BJ (cell line): ENCODE data around the gene IL1RL1. TPM values are rescaled to one million over a fixed set of nuclear protein-coding genes. Genes with fewer than 3 reads are reported as not detected.

ENCODE experiments used
- CTCF ChIA-PET: fragments of 350-600 bp; formaldehyde crosslinking; extraction: SDS; loops from one replicate; lab custom pipeline; 2021; ENCODE audit warnings: antibody characterized with exemption, inconsistent platforms; lab: Yijun Ruan, JAX
- POLR2A ChIA-PET: fragments of 300-600 bp; sonication (Branson Sonifier 250); formaldehyde crosslinking; extraction: SDS; loops from one replicate; lab custom pipeline; 2021; ENCODE audit warnings: antibody characterized with exemption; lab: Charles Lee
- DNase-seq: peaks from one replicate; pipeline ENCODE4 v3.0.0-alpha.2; 2011; ENCODE audit warnings: low read depth
- H3K27me3 ChIP-seq: 2 replicates; pipeline ENCODE4 v1.6.0; 2011; ENCODE audit warnings: low read length; ENCODE audit not compliant: control insufficient read depth, insufficient read depth
- H3K36me3 ChIP-seq: 2 replicates; pipeline ENCODE4 v1.5.1; 2011; ENCODE audit warnings: low read length; ENCODE audit not compliant: control insufficient read depth, insufficient read depth
- H3K4me3 ChIP-seq: 2 replicates; pipeline ENCODE4 v1.5.1; 2011; ENCODE audit warnings: low read depth, mild to moderate bottlenecking, control low read depth, low read length
- CTCF ChIP-seq: IDR thresholded peaks from 2 replicates; pipeline ENCODE4 v1.5.1; 2011; ENCODE audit warnings: low read depth, mild to moderate bottlenecking, control low read depth, inconsistent platforms, low read length, moderate library complexity; ENCODE audit not compliant: insufficient read depth
- polyA minus RNA-seq: library from RNA; depleted of rRNA, polyadenylated mRNA; stranded (reverse); fragments of >200 nt; gene quantifications from 2 replicates; pipeline ENCODE4 v1.2.3, GENCODE V29; 2011; rRNA and poly(A)+ RNA removed
- polyA plus RNA-seq: library from polyadenylated mRNA; depleted of rRNA; stranded (reverse); fragments of >200 nt; gene quantifications from 2 replicates; pipeline ENCODE4 v1.2.3, GENCODE V29; 2011; rRNA removed

IL1RL1 gene
- polyA plus RNA-seq = not detected in 2 replicates
- polyA minus RNA-seq = not detected in 2 replicates

DNA sequence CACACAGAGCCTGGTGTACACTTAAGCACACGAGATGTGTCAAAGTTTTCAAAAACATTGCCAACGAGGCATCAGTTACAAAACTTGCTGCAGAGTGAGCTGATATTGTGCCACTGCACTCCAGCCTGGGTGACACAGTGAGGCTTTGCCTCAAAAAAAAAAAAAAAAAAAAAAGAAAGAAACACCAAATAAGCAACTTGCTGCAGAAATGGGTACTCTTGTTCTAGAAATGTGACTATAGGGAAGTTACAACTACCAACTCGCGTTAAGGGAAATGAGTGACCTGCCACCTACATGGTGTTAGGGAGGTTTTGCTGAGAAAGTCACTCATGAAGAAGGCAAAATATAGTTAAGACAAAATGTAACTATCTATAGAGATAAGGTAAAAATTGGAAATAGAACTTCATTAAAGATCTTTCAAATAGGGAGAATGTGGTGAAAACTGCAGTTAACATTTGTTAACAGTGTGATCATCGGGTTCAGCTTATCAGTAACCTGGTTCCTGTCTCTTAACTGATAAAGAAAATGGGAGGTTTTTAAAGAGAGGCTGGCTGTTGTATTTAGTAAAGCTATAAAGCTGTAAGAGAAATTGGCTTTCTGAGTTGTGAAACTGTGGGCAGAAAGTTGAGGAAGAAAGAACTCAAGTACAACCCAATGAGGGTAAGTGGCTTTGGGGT, at the start of gene IL1RL1:
Gene IL1RL1 (plus strand): TSS at position 600 of the 677 bp plus-strand sequence. CDS start 26,702 bp downstream, outside the sequence.
- no peak for TF ChIP-seq CTCF
- no peak for DNase-seq
- Histone ChIP-seq H3K27me3 (no peaks in the 10 kb centered on the region; the same call in none of the 2 replicates), H3K4me3 (no peak within 1 kb of the TSS), H3K36me3 (no peaks in the 10 kb centered on the region)
- CTCF ChIA-PET = no interaction called here
- POLR2A ChIA-PET = no interaction called here

DNA sequence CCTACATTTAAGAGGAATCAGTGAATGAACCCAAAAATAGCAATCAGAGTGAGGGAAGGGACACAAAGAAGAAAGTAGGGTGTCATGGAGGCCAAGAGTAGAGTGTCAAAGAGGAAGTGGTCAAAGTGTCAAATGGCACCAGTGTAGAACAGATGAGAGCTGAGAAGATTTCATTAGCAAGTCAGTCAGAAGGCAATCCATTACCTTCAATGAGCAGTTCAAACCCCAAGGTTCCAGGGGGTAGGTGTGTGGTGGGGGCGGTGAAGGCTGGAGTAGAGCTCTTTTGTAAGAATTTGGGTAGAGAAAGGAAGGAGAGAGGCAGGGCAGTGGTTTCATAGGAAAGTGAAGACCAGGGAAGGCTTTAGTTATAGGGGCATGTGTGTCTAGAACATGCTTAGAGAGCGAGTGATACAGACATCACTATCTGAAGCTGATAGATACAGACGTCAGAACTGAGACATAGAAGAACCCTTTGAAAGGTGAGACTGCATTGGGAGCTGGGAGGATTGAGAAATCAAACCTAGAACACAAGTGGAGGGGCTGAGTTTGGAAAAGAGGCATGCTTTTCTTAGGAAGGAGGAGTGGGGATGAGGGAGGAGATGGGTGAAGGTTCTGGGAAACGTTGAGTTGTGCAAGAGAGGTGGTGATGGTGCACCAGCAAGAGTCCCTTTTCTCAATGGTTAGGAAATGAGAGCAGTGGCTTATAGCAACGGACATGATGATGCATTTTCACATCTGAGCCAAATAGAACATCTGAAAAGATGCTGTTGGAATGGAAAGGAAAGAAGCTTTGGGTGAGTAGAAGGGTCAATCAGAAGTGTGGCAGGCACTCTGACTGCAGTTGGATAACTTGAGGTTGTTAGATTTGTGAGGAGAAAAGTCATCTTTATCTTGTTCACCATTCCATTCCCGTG, 48.9 kb upstream of the IL1RL1 start:
- Histone ChIP-seq H3K27me3 (peaks cover 7% of the 10 kb centered on the region), H3K36me3 (no peaks in the 10 kb centered on the region), H3K4me3 (no peak overlapping the region)
- ChIA-PET CTCF (no interaction called here), POLR2A (no interaction called here)
- DNase-seq = no peak
- TF ChIP-seq CTCF = no peak

GRCh38 chr2:102264952-102265351, 46.4 kb upstream of the IL1RL1 start:
- H3K4me3 ChIP-seq = no peak overlapping the region
- no peaks in the 10 kb centered on the region for H3K36me3 ChIP-seq
- H3K27me3 ChIP-seq = peaks cover 7% of the 10 kb centered on the region
- no peak for DNase-seq
- TF ChIP-seq CTCF = no peak
- ChIA-PET CTCF (no interaction called here), POLR2A (no interaction called here)

GRCh38 chr2:102266204-102266603, 45.2 kb upstream of the IL1RL1 start:
- no peak for DNase-seq
- CTCF ChIA-PET = interaction anchor here (1.4 kb wide), 1 partner anchor 13 kb away, joined by 4 read pairs; no protein-coding TSS in a partner anchor
- Histone ChIP-seq H3K36me3 (no peaks in the 10 kb centered on the region), H3K4me3 (no peak overlapping the region), H3K27me3 (peaks cover 4% of the 10 kb centered on the region)
- TF ChIP-seq CTCF = 0 out of 2 replicates have a peak, but pooled peaks have one; percentile 9
- POLR2A ChIA-PET = no interaction called here

- Histone ChIP-seq H3K4me3 (no peak overlapping the region), H3K27me3 (peaks cover 4% of the 10 kb centered on the region), H3K36me3 (no peaks in the 10 kb centered on the region)
- CTCF ChIA-PET = interaction anchor here (0.7 to 1.4 kb wide), 3 partner anchors 10 to 26 kb away, joined by 3 to 4 read pairs (median 3); no protein-coding TSS in a partner anchor
- POLR2A ChIA-PET = no interaction called here
- no peak for DNase-seq
- no peak for TF ChIP-seq CTCF
These were observed 43.6 kb upstream of the IL1RL1 start for GRCh38 chr2:102267774-102268173.
